Parathyroid adenoma (tissue), 2 donors: ENCODE measurements around the gene USPL1.

Experiments used
- H2AFZ ChIP-seq: fragments of 300-600 bp; sonication (generic); one replicate; pipeline ENCODE4 v1.7.0; 2017; ENCODE audit warnings: antibody characterized with exemption, mild to moderate bottlenecking
- H3K27ac ChIP-seq: fragments of 300-600 bp; sonication (generic); one replicate; pipeline ENCODE4 v1.7.0; 2017
- H3K27me3 ChIP-seq: fragments of 300-600 bp; sonication (generic); one replicate; pipeline ENCODE4 v1.7.0; 2017; ENCODE audit warnings: low read length; ENCODE audit not compliant: control insufficient read depth, insufficient read depth
- H3K36me3 ChIP-seq: fragments of 300-600 bp; sonication (generic); one replicate; pipeline ENCODE4 v1.7.0; 2017; ENCODE audit warnings: low read length; ENCODE audit not compliant: control insufficient read depth, insufficient read depth
- H3K4me1 ChIP-seq: fragments of 300-600 bp; sonication (generic); one replicate; pipeline ENCODE4 v1.7.0; 2017; ENCODE audit warnings: control low read depth
- H3K4me2 ChIP-seq: fragments of 300-600 bp; sonication (generic); one replicate; pipeline ENCODE4 v1.7.0; 2017; ENCODE audit warnings: low read length
- H3K4me3 ChIP-seq: fragments of 300-600 bp; sonication (generic); one replicate; pipeline ENCODE4 v1.7.0; 2017; ENCODE audit warnings: low read depth, low read length
- H3K79me2 ChIP-seq: fragments of 300-600 bp; sonication (generic); one replicate; pipeline ENCODE4 v1.7.0; 2017; ENCODE audit warnings: control low read depth
- H3K9ac ChIP-seq: fragments of 300-600 bp; sonication (generic); one replicate; pipeline ENCODE4 v1.7.0; 2017; ENCODE audit warnings: mild to moderate bottlenecking
- H3K9me3 ChIP-seq: fragments of 300-600 bp; sonication (generic); one replicate; pipeline ENCODE4 v1.7.0; 2017; ENCODE audit warnings: low read length; ENCODE audit not compliant: control insufficient read depth
- TF ChIP-seq, protein P1 (sequence below): fragments of 300-600 bp; sonication (generic); IDR thresholded peaks from one replicate; pipeline ENCODE4 v1.7.0; 2017; ENCODE audit warnings: antibody characterized with exemption, mild to moderate bottlenecking
- donor health status: primary hyperparathyroidism.

The USPL1 gene

DNA sequence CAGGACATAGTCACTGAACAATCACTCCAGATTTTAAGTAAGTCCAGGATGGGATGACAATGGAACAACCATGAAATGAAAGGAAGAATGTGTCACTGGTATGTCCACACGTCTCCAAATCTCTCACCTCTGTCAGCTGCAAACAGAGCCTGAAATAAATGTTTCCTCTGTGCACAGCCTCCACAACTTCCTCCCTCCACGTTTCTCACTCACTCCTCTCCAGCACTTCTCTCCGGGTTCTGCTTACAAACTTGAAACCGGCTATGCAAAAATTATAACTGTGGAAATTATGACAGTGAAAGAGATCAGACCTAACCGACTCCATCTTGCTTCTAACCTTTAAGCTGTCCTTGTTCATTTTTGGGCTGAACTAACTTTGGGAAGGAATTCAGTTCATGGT lies 82.6 kb downstream of the USPL1 start:
- Histone ChIP-seq H3K27ac (no peak overlapping the region), H3K9ac (no peak overlapping the region), H3K79me2 (no peaks in the 10 kb centered on the region), H3K36me3 (no peaks in the 10 kb centered on the region), H2AFZ (no peak overlapping the region), H3K4me1 (no peaks in the 10 kb centered on the region), H3K9me3 (no peaks in the 10 kb centered on the region), H3K4me3 (no peak overlapping the region), H3K27me3 (no peaks in the 10 kb centered on the region), H3K4me2 (no peak overlapping the region)
- TF ChIP-seq, protein P1, sequence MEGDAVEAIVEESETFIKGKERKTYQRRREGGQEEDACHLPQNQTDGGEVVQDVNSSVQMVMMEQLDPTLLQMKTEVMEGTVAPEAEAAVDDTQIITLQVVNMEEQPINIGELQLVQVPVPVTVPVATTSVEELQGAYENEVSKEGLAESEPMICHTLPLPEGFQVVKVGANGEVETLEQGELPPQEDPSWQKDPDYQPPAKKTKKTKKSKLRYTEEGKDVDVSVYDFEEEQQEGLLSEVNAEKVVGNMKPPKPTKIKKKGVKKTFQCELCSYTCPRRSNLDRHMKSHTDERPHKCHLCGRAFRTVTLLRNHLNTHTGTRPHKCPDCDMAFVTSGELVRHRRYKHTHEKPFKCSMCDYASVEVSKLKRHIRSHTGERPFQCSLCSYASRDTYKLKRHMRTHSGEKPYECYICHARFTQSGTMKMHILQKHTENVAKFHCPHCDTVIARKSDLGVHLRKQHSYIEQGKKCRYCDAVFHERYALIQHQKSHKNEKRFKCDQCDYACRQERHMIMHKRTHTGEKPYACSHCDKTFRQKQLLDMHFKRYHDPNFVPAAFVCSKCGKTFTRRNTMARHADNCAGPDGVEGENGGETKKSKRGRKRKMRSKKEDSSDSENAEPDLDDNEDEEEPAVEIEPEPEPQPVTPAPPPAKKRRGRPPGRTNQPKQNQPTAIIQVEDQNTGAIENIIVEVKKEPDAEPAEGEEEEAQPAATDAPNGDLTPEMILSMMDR: no peak

DNA sequence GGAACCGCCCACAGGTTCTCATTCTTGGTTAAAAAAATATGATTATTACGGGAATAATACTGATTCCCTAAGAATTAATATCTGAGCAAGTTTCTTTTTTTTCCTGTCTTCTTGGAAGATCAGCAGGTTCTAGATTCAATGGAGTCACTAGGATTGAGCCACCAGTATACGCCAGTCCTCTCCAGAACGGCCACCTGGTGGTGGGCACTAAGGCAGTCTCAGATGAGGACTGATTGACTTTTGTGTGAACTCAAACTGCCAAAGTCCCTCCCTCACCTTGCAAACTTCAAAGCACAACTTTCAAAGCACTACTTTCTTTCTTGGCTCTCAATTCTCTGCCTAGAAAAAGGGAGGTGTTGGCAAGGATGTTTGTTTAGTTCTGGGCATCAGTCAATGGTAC lies 84.3 kb downstream of the USPL1 start:
- TF ChIP-seq, protein P1: no peak
- no peaks in the 10 kb centered on the region for H3K4me1 ChIP-seq
- no peak overlapping the region for H3K9ac ChIP-seq
- no peak overlapping the region for H3K4me3 ChIP-seq
- no peak overlapping the region for H3K27ac ChIP-seq
- no peaks in the 10 kb centered on the region for H3K9me3 ChIP-seq
- no peak overlapping the region for H2AFZ ChIP-seq
- H3K27me3 ChIP-seq: no peaks in the 10 kb centered on the region
- H3K4me2 ChIP-seq: no peak overlapping the region
- H3K79me2 ChIP-seq: no peaks in the 10 kb centered on the region
- no peaks in the 10 kb centered on the region for H3K36me3 ChIP-seq

DNA sequence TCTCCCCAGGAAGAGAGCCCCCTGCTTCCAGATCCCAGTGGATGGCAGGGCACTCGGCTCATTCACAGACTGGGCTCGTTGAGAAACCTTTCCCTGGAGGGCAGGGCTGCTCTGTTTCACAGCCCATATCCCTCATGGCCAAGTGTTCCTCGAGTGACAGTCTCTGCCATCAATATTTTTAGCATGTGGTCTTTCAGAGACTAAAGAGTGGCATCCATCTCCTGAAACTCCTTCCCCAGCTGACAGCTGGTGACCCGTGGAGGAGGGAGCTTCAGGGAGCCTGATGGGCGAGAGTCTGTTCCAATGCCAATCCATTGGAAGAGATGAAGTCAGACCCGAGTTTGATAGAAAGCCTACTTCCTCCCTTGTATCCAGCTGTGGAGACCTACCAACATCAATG lies 86.9 kb downstream of the USPL1 start:
- H3K27ac ChIP-seq: no peak overlapping the region
- TF ChIP-seq, protein P1: no peak

DNA sequence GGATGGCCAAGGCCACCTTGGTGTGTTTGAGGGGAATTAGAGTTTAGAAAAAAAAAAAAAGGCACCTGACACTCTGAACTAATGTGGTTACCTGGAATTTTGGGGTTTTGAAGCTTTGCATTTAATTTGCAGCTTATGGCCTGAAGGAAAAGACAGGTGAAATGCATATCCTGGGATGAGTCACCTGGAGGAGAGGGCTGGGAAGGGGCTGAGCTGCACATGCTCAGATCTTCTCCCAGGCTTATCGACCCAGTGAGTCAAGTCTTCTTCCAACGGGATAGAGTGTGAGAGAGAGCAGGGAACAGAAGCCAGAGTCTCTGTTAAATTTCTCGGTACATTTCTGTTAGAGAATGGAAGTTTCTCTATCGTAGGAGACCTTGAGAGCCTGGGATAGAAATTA lies 88.0 kb downstream of the USPL1 start:
- Histone ChIP-seq H3K27ac (no peak overlapping the region), H3K9ac (no peak overlapping the region), H2AFZ (no peak overlapping the region), H3K4me3 (no peak overlapping the region), H3K27me3 (no peaks in the 10 kb centered on the region), H3K36me3 (no peaks in the 10 kb centered on the region), H3K4me1 (no peaks in the 10 kb centered on the region), H3K79me2 (no peaks in the 10 kb centered on the region), H3K9me3 (no peaks in the 10 kb centered on the region), H3K4me2 (no peak overlapping the region)
- TF ChIP-seq, protein P1: no peak

More for the DNA sequence above, 86.9 kb downstream of the USPL1 start:
- Histone ChIP-seq H2AFZ (no peak overlapping the region), H3K36me3 (no peaks in the 10 kb centered on the region), H3K4me2 (no peak overlapping the region), H3K27me3 (no peaks in the 10 kb centered on the region), H3K9ac (no peak overlapping the region), H3K79me2 (no peaks in the 10 kb centered on the region), H3K4me3 (no peak overlapping the region), H3K4me1 (no peaks in the 10 kb centered on the region), H3K9me3 (no peaks in the 10 kb centered on the region)

DNA sequence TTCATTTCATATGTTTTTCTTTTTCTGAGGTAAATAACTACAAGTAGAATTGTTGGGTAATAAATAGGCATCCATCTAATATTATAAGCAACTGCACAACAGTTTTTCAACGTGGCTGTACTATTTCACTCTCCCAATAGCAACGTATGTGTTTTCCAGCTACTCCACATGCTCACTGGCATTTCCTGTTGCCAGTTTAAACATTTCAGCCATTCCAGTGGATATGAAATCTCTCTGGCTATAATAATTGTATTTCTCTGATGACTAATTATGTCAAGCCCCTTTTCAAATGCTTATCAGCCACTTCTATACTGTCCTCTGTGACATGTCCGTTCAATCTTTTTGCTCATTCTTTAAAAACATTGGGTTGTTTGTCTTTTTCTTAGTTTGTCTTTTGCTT lies 90.8 kb downstream of the USPL1 start:
- H3K4me1 ChIP-seq: no peaks in the 10 kb centered on the region
- H3K27me3 ChIP-seq: no peaks in the 10 kb centered on the region
- H2AFZ ChIP-seq: no peak overlapping the region
- H3K79me2 ChIP-seq: no peaks in the 10 kb centered on the region
- no peak overlapping the region for H3K9ac ChIP-seq
- no peak overlapping the region for H3K4me3 ChIP-seq
- H3K27ac ChIP-seq: no peak overlapping the region
- H3K9me3 ChIP-seq: no peaks in the 10 kb centered on the region
- H3K4me2 ChIP-seq: no peak overlapping the region
- TF ChIP-seq, protein P1: no peak
- no peaks in the 10 kb centered on the region for H3K36me3 ChIP-seq
